IMR-90 (cell line): Measurements from ENCODE around the gene HEATR9.

Experiments
- CEBPB ChIP-seq: IDR thresholded peaks from 2 replicates; pipeline ENCODE4 v1.6.1; 2012; ENCODE audit warnings: low read depth, low read length, improper control_type of control experiment
- CTCF ChIP-seq: conservative IDR thresholded peaks from 2 replicates; pipeline ENCODE4 v1.5.1; 2012; ENCODE audit warnings: mild to moderate bottlenecking, low read depth, low read length, improper control_type of control experiment
- FOS ChIP-seq: fragments of 150-350 bp; IDR thresholded peaks from 2 replicates; pipeline ENCODE4 v1.6.1; 2016; ENCODE audit warnings: low read depth, low read length
- MAFK ChIP-seq: IDR thresholded peaks from 2 replicates; pipeline ENCODE4 v1.6.1; 2012; ENCODE audit warnings: low read depth, low read length, improper control_type of control experiment
- MXI1 ChIP-seq: IDR thresholded peaks from 2 replicates; pipeline ENCODE4 v1.6.1; 2012; ENCODE audit warnings: low read depth, mild to moderate bottlenecking, low read length, moderate library complexity, borderline replicate concordance
- POLR2A ChIP-seq: IDR thresholded peaks from 2 replicates; pipeline ENCODE4 v1.6.1; 2012; ENCODE audit warnings: mild to moderate bottlenecking, low read depth, low read length
- RAD21 ChIP-seq: IDR thresholded peaks from 2 replicates; pipeline ENCODE4 v1.6.1; 2012; ENCODE audit warnings: low read length, improper control_type of control experiment
- RCOR1 ChIP-seq: IDR thresholded peaks from 2 replicates; pipeline ENCODE4 v1.6.1; 2012; ENCODE audit warnings: mild to moderate bottlenecking, low read length, improper control_type of control experiment; ENCODE audit not compliant: insufficient replicate concordance
- SMC3 ChIP-seq: fragments of 150-350 bp; IDR thresholded peaks from 2 replicates; pipeline ENCODE4 v1.6.1; 2016; ENCODE audit warnings: low read depth, mild to moderate bottlenecking, antibody characterized with exemption, low read length, moderate library complexity
- TF ChIP-seq, protein P1 (sequence below): fragments of 150-350 bp; IDR thresholded peaks from 2 replicates; pipeline ENCODE4 v1.6.1; 2017; ENCODE audit warnings: mild to moderate bottlenecking, antibody characterized with exemption, low read length, low read depth

DNA sequence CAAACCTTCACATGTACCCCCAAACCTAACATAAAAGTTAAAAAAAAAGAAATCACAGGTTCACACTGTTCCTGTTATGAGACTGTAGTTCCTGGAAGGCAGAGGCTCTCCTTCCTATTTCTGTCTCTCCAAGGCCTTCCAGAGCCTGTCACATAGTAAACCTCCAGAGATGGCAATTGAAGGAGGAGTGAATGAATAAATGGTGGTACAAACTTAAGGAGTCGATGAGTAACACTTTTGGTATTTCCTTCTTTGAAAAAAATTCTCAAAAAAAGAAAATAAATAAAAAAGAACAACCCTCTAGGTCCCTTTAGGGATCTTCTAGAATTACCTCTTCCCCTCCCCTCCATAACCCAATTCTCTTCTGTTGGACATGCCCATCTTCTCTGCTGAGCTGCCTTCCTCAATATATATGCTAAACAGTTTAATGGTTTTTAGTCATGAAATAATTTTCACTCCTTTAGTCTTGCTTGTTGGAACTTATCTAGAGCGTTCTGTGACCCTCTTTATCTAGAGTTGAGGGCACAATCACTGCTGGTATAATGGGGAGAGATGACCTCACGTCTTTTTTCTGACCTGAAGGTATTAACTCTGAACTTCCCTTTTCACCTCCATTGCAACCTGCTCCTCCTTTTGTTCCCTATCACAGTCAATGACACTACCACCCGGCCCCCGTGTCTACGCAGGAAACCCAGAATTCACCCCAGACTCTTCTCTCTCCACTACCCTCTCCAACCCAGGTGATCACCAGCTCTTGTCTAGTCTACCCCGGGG is 61.1 kb downstream of the HEATR9 start:
- TF ChIP-seq POLR2A (no peak), MAFK (no peak), CTCF (no peak), RCOR1 (no peak), CEBPB (no peak), FOS (no peak), RAD21 (no peak), SMC3 (no peak), MXI1 (no peak)
- TF ChIP-seq, protein P1, sequence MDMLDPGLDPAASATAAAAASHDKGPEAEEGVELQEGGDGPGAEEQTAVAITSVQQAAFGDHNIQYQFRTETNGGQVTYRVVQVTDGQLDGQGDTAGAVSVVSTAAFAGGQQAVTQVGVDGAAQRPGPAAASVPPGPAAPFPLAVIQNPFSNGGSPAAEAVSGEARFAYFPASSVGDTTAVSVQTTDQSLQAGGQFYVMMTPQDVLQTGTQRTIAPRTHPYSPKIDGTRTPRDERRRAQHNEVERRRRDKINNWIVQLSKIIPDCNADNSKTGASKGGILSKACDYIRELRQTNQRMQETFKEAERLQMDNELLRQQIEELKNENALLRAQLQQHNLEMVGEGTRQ: no peak
